Activated B cell treated with CpG ODN at 0.5 μM for 24 hours (primary cell): ENCODE data around the gene BACE1. TPM values are rescaled to one million over a fixed set of nuclear protein-coding genes. Genes with fewer than 3 reads are reported as not detected.

Source experiments
- ATAC-seq: fragments of 200-7000 bp; cut with Tn5 transposase; one replicate; pipeline ENCODE4 v1.10.0; 2021; ENCODE audit warnings: low read depth, mild to moderate bottlenecking, moderate library complexity
- CTCF ChIA-PET: fragments of 350-600 bp; sonication (Branson Sonifier 250); formaldehyde crosslinking; loops from one replicate; lab custom pipeline; 2021; ENCODE audit warnings: antibody characterized with exemption; lab: Charles Lee
- POLR2A ChIA-PET: fragments of 350-600 bp; sonication (Branson Sonifier 250); formaldehyde crosslinking; loops from one replicate; lab custom pipeline; 2021; ENCODE audit warnings: antibody characterized with exemption; lab: Charles Lee
- DNase-seq: peaks from one replicate; pipeline ENCODE4 v3.0.0; 2022
- H3K27ac Mint-ChIP-seq: one replicate; pipeline ENCODE4 v1.8.0; 2020; ENCODE audit warnings: mixed read lengths
- H3K27me3 Mint-ChIP-seq: one replicate; pipeline ENCODE4 v1.8.0; 2021; ENCODE audit warnings: mixed read lengths
- H3K36me3 Mint-ChIP-seq: one replicate; pipeline ENCODE4 v1.8.0; 2021; ENCODE audit warnings: low read depth, mixed read lengths
- H3K4me1 Mint-ChIP-seq: one replicate; pipeline ENCODE4 v1.8.0; 2021; ENCODE audit warnings: mixed read lengths
- H3K4me3 Mint-ChIP-seq: one replicate; pipeline ENCODE4 v1.8.0; 2020; ENCODE audit warnings: mild to moderate bottlenecking, mixed read lengths
- H3K9me3 Mint-ChIP-seq: one replicate; pipeline ENCODE4 v1.8.0; 2020; ENCODE audit warnings: mixed read lengths
- CTCF ChIP-seq: fragments of 200-600 bp; IDR thresholded peaks from one replicate; pipeline ENCODE4 v1.8.0; 2022; ENCODE audit warnings: antibody characterized with exemption, mild to moderate bottlenecking
- intact Hi-C: fragments of 100-400 bp; cut with micrococcal nuclease; formaldehyde crosslinking; loops from one replicate; pipeline ENCODE4 v1.15.1; 2024
- total RNA-seq: library from RNA; stranded (reverse); gene quantifications from 2 replicates; pipeline ENCODE4 v1.2.3, GENCODE V29; 2022

BACE1 gene
- total RNA-seq, 1 donor from 2014 or later = not detected

DNA sequence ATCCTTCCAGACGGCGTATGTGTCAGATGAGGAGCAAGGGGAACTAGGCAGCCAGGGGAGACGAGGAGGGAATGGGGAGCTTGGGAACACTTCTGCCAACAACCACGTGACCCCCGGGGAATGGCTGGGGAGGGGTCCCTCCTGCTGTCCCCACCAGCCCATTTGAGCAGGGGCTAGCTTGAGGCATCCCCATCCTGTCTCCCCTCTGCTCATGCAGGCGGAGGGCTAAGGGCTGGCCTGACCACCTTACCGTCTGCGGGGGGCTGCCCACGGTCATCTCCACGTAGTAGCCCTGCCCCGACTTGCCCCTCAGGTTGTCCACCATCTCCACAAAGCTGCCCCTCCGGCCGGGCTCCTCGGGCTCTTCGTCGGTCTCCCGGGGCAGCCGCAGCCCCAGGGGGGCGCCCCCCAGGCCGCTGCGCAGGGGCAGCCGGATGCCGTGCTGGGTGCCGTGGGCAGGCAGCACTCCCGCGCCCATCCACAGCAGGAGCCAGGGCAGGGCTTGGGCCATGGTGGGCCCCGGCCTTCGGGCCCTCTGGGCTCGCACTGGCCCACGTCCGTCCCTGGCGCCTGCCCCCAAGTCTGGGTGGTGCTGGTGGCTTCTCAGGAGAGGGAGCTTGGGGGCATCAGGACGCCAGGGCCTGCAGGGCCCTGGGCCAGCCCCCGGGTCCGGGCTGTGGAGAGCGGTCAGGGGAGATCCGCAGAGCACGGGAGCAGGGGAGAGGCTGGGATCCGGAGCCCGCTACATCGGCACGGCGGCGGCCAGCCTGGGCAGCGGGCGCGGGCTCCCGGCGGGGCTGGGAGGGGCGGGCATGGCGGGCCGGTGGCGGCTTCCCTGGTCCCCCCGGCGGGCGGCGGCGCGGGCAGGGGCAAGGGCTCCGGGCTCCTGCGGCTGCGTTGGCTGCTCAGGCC lies 515 bp downstream of the BACE1 start:
- Mint-ChIP-seq H3K4me1 (peaks cover 10% of the 10 kb centered on the region), H3K9me3 (no peaks in the 10 kb centered on the region), H3K27ac (no peak overlapping the region), H3K36me3 (no peaks in the 10 kb centered on the region), H3K27me3 (peaks cover 41% of the 10 kb centered on the region), H3K4me3 (peak overlapping the region; percentile 79)
- intact Hi-C loops = no loop called here
- CTCF ChIA-PET = interaction anchor here (1.1 kb wide), 1 partner anchor 12 kb away, joined by 3 read pairs; the partner anchor contains the start of gene CEP164
- POLR2A ChIA-PET = no interaction called here
- TF ChIP-seq CTCF = no peak
- DNase-seq = peak; percentile 25
- peak; percentile 66 for ATAC-seq

- Mint-ChIP-seq H3K27me3 (peaks cover 41% of the 10 kb centered on the region), H3K4me1 (peaks cover 10% of the 10 kb centered on the region), H3K9me3 (no peaks in the 10 kb centered on the region), H3K4me3 (peak overlapping the region; percentile 56), H3K27ac (no peak overlapping the region), H3K36me3 (no peaks in the 10 kb centered on the region)
- ChIA-PET CTCF (no interaction called here), POLR2A (no interaction called here)
- TF ChIP-seq CTCF = no peak
- intact Hi-C loops = no loop called here
- DNase-seq = no peak
- no peak for ATAC-seq
Measured at GRCh38 chr11:117314840-117315239, 1.2 kb downstream of the BACE1 start.

DNA sequence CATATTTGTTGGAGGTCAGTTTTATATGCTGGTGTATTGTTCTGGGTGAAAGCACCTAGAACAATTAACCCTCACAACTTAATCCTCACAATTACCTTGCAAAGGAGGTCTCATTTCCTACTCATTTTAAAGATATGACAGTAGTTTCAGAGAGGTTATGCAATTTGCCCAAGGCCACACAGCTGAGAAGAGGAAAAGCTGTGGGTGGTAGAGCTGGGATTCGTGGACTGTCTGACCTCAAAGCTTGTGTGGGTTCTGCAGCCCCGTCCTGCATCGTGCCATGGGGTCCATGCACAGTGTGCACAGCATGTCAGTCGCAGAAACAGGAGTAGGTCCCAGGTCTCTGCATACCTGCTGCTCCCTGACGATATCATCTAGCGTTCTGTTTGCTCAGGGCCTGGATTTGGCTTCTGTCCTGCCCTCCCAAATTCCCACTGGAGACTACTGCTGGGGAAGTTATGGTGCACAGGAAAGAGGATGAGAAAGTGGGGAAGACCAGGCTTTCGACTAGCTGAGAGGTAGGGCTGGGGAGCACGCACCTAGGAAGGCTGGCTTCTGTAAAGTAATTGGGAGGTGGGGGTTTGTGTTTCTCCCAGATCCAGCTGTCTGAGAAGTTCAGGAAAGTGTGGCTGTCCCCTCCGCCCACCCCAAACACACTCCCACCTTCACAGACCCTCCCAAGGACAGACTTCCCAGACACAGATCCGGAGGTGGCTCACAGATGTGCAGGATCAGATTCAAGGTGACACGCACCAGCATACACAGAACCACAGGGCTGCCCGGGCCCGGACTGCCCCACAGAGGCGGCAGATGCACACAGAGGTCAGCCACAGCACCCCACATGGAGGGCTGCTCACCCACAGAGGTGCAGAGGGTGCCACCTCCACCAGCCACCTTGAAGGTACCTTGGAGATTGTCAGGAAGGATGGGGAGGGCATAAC lies 2.0 kb downstream of the BACE1 start:
- peak overlapping the region; percentile 15 for H3K4me3 Mint-ChIP-seq
- CTCF ChIA-PET = no interaction called here

GRCh38 chr11:117313091-117313490 lies 3.0 kb downstream of the BACE1 start:
- Mint-ChIP-seq H3K4me1 (peaks cover 10% of the 10 kb centered on the region), H3K36me3 (no peaks in the 10 kb centered on the region), H3K27ac (no peak overlapping the region), H3K9me3 (no peaks in the 10 kb centered on the region), H3K27me3 (peaks cover 38% of the 10 kb centered on the region), H3K4me3 (no peak overlapping the region)
- intact Hi-C loops = no loop called here
- DNase-seq (no peak), ATAC-seq (no peak)
- TF ChIP-seq CTCF = no peak
- POLR2A ChIA-PET = no interaction called here
- CTCF ChIA-PET = no interaction called here

More for the DNA sequence above, 2.0 kb downstream of the BACE1 start:
- POLR2A ChIA-PET = no interaction called here
- no peaks in the 10 kb centered on the region for H3K36me3 Mint-ChIP-seq
- no peak overlapping the region for H3K27ac Mint-ChIP-seq
- intact Hi-C loops = no loop called here
- H3K27me3 Mint-ChIP-seq = peaks cover 37% of the 10 kb centered on the region
- DNase-seq (no peak), ATAC-seq (no peak)
- peaks cover 10% of the 10 kb centered on the region for H3K4me1 Mint-ChIP-seq
- no peaks in the 10 kb centered on the region for H3K9me3 Mint-ChIP-seq
- TF ChIP-seq CTCF = no peak

DNA sequence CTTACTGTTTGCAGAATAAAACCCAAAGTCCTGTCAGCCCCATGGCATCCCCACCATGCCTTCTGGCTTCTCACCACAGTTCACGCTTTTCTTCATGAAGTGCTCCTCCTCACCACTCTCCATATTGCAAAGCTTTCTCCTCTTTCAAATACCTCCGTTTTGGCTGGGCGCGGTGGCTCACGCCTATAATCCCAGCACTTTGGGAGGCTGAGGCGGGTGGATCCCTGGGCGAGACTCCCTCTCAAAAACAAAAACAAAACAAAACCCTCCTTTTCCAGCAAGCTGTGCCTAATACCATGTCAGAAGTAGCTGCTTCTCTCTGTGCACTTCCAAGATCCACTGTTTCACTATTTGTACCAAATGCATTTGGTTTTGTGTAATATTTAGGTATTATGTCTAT lies 6.7 kb downstream of the BACE1 start:
- peaks cover 17% of the 10 kb centered on the region for H3K27me3 Mint-ChIP-seq
- no peaks in the 10 kb centered on the region for H3K9me3 Mint-ChIP-seq
- no peaks in the 10 kb centered on the region for H3K4me1 Mint-ChIP-seq
- ChIA-PET POLR2A (no interaction called here), CTCF (no interaction called here)
- no peak overlapping the region for H3K4me3 Mint-ChIP-seq
- ATAC-seq (no peak), DNase-seq (no peak)
- intact Hi-C loops = no loop called here
- no peak overlapping the region for H3K27ac Mint-ChIP-seq
- no peak for TF ChIP-seq CTCF
- H3K36me3 Mint-ChIP-seq = no peaks in the 10 kb centered on the region
